Cardiac fibroblast (primary cell): Measurements from ENCODE around the gene DAPL1.
A peak's percentile ranks its signal among the peaks of the same experiment; 100 is the strongest.

ENCODE experiments used
- DNase-seq, 2 donors: peaks; one replicate each; pipeline versions ENCODE4 v3.0.0 to v3.0.0-alpha.2; 2010; ENCODE audit warnings: low read depth in 2 of 2
- H3K4me3 ChIP-seq, 2 donors: replicated peaks in 1 of 2; 1 replicate in 1 of 2; 2 replicates in 1 of 2; pipeline ENCODE4 v1.5.1; 2011; ENCODE audit warnings: low read depth in 2 of 2, low read length in 2 of 2, mild to moderate bottlenecking in 2 of 2, moderate library complexity in 1 of 2
- TF ChIP-seq, protein P1 (sequence below): IDR thresholded peaks from one replicate; pipeline ENCODE4 v1.5.1; 2011; ENCODE audit warnings: low read depth, mild to moderate bottlenecking, low read length, inconsistent platforms

DAPL1 gene

DNA sequence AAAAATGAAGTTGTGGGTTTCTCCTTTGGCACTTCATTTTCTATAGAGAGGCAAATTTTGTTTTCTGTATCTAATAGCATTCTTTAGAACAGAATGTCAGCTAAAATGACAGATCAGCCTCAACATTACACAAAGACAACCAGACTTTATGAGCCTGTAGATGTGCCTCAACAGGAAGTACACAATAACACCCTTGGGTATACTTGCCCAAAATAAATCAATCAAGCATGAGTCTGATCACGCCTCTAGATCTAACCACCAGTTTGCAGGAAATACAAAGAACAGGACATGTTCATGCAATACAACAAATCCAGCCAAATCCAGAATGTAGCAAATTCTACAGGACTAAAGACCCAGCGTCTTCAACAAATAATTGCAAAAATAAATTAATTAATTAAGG is 11.2 kb upstream of the DAPL1 start:
- H3K4me3 ChIP-seq, result no peak overlapping the region
- DNase-seq, result no peak
- TF ChIP-seq, protein P1, sequence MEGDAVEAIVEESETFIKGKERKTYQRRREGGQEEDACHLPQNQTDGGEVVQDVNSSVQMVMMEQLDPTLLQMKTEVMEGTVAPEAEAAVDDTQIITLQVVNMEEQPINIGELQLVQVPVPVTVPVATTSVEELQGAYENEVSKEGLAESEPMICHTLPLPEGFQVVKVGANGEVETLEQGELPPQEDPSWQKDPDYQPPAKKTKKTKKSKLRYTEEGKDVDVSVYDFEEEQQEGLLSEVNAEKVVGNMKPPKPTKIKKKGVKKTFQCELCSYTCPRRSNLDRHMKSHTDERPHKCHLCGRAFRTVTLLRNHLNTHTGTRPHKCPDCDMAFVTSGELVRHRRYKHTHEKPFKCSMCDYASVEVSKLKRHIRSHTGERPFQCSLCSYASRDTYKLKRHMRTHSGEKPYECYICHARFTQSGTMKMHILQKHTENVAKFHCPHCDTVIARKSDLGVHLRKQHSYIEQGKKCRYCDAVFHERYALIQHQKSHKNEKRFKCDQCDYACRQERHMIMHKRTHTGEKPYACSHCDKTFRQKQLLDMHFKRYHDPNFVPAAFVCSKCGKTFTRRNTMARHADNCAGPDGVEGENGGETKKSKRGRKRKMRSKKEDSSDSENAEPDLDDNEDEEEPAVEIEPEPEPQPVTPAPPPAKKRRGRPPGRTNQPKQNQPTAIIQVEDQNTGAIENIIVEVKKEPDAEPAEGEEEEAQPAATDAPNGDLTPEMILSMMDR, result no peak

DNA sequence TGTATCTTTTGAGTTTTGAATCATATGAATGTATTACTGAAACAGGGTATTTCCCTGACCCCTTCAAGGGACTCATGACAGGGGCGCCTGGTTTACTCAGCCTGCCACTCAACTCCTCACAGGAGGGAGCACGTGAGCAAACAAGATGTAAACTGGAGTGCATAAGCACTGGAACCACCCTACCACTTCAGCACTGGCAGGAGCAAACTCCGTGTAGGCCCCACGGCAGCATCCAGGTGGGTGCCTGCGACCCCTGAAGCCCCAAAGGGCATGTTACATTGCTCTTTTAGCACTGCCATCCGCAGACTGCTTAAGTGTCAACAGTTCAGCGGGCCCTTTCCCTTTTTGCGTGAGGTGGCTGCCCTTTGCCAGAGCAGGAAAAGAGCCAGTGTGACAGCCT is 8.2 kb upstream of the DAPL1 start:
- no peak overlapping the region for H3K4me3 ChIP-seq
- TF ChIP-seq, protein P1, result no peak
- no peak for DNase-seq

DNA sequence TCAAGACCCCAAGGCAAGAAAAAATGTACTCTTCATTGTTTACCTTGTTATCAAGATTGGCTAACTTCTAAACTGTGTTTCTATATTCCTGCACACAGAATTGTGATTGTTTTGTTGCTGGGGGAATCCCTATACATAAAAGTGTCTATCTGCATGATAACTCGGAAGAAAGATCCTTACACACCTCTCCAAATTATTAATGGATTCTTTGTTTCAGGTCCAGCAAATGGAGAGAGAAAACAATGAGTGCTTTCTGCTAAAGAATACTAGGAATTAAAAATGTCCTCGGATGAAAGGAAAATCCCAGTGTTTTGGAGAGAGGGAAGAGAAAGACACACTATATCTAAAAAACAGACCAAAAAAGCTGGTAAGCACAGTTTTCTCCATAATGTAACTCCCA is 6.2 kb upstream of the DAPL1 start:
- DNase-seq, result no peak
- TF ChIP-seq, protein P1, result no peak
- no peak overlapping the region for H3K4me3 ChIP-seq

DNA sequence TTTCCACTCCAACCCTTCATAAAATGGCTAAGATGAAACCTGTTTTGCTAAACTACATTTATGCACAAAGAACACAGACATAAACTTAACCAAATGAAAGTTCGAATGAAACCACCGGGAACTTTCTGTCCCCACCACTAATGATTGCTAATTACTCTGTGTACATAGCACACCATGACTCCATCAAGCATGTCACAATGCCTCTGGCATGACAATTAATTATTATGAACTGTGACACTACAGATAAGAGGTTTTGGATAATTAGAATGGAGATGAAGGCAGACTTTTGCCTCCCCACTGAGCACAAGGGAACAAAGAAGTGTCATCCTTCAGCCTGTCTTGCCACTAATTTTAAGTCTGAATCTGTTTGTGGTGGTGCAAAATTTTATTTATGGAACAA is 1.5 kb downstream of the DAPL1 start:
- no peak overlapping the region for H3K4me3 ChIP-seq
- TF ChIP-seq, protein P1, result no peak
- no peak for DNase-seq

DNA sequence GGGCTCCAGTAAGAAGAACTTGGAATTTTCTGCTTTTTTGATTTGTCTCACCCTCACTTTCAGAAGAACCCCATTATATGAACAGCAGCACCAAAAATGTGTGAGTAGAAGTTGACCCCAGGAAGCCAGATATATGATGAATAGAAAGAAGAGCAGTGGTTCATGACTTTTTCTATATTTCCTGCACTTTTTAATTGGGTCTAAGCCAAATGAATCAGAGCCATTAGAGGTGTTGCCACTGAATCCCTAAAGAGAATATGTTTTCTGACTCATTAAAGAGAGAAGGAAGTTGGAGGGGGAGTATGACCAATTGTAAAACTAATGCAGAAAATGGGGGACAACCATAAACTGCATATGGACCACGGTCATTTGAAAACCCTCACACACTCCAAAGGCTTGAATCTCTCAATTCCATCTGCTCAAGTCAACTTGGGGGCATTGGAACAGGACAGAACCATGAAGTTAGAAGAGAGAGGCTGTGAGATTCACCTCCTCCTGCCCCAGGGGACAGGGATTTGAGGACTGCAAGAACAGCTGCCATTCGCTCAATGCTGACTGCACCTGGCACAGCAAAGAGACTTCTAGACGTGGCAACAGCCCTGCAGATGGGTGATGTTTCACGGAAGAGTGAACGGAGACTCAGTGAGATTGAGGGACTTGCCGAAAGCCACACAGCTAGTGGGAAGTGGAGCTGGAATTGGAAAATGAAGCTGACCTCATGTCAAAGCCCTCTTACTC is 3.0 kb downstream of the DAPL1 start:
- no peak overlapping the region for H3K4me3 ChIP-seq
- DNase-seq, result peak in 1 of 2 donors; percentile 41
- TF ChIP-seq, protein P1, result no peak

DNA sequence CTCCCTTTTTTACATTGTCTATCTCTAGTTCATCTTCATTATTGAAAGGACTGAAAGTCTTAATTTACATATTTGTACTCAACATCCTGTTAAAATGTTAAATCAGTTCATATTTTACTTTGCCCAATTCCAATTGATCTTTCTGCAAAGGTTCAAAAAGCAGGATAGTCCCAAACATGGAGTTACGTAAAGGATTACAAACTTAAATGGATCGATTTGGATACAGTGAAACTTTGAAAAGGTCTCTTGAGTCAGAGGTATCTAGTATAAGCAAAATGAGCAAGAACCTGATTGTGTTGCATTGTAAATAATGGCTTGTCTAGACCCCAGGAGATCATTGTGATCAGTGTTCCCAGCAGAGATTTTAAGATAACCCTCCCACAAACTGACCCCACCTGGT is 4.1 kb downstream of the DAPL1 start:
- TF ChIP-seq, protein P1, result no peak
- no peak for DNase-seq
- no peak overlapping the region for H3K4me3 ChIP-seq

DNA sequence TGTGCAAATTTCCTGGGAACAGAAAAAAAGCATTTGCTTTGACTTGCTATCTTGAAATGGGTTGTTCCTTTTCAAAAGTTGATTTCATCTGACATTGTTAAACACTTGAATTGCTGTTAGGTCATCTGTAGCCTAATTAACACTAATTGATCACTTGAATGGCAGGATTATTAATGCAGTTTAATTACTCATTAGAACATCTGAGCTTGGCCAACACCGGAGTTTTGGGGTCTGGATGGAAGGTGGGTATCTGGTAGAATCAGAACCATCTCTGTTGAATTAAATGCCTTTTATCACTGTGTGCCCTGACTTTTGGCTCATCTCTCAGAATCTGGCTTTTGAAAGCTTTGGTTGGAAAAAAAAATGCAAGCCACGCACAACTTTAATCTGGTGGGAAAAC is 8.4 kb downstream of the DAPL1 start:
- no peak for DNase-seq
- TF ChIP-seq, protein P1, result no peak
- no peak overlapping the region for H3K4me3 ChIP-seq
